Mononuclear cell (primary cell): ENCODE data around the gene RRP12. TPM values are rescaled to one million over a fixed set of nuclear protein-coding genes. Genes with fewer than 3 reads are reported as not detected.

Source experiments
- H3K27me3 ChIP-seq: 2 replicates; pipeline ENCODE4 v1.6.0; 2011; ENCODE audit warnings: low read length, control low read depth; ENCODE audit not compliant: insufficient read depth
- H3K4me1 ChIP-seq: 2 replicates; pipeline ENCODE4 v1.5.1; 2011; ENCODE audit warnings: mild to moderate bottlenecking, low read length, control low read depth; ENCODE audit not compliant: insufficient read depth
- H3K4me3 ChIP-seq: 2 replicates; pipeline ENCODE4 v1.5.1; 2011; ENCODE audit warnings: mild to moderate bottlenecking, low read length, moderate library complexity
- H3K9me3 ChIP-seq: 2 replicates; pipeline ENCODE4 v1.5.1; 2011; ENCODE audit warnings: low read depth, mild to moderate bottlenecking, control low read depth, low read length
- total RNA-seq: library from RNA; depleted of rRNA; stranded (reverse); fragments of >200 nt; gene quantifications from one replicate; pipeline ENCODE4 v1.2.3, GENCODE V29; 2012

The RRP12 gene
- 37.8 TPM for total RNA-seq

- no peaks in the 10 kb centered on the region for H3K9me3 ChIP-seq
- no peaks in the 10 kb centered on the region for H3K27me3 ChIP-seq
- H3K4me3 ChIP-seq = peak within 1 kb of the TSS; percentile 65
- H3K4me1 ChIP-seq = peaks cover 50% of the 10 kb centered on the region
Observed at GRCh38 chr10:97400665-97401454, at the start of gene RRP12. Gene RRP12, minus strand, starts transcription at chr10:97401340. Its CDS starts 109 bp downstream, at chr10:97401231.

- Histone ChIP-seq H3K4me3 (no peak overlapping the region), H3K27me3 (no peaks in the 10 kb centered on the region), H3K4me1 (peaks cover 11% of the 10 kb centered on the region), H3K9me3 (no peaks in the 10 kb centered on the region)
Observed at GRCh38 chr10:97450828-97451227, 49.7 kb upstream of the RRP12 start.

GRCh38 chr10:97445722-97446639 lies 44.8 kb upstream of the RRP12 start, which contains the start of the genes EXOSC1 and ZDHHC16:
Gene EXOSC1, minus strand, starts transcription at chr10:97446006. Its CDS starts 21 bp downstream, at chr10:97445985.
Gene ZDHHC16, plus strand, starts transcription at chr10:97446175. Its CDS starts 5,501 bp downstream, at chr10:97451676.
- H3K9me3 ChIP-seq = no peaks in the 10 kb centered on the region
- H3K27me3 ChIP-seq = no peaks in the 10 kb centered on the region
- H3K4me3 ChIP-seq = peak within 1 kb of the TSS; percentile 65
- peaks cover 22% of the 10 kb centered on the region for H3K4me1 ChIP-seq

GRCh38 chr10:97445357-97445721 lies 44.2 kb upstream of the RRP12 start:
- Histone ChIP-seq H3K27me3 (no peaks in the 10 kb centered on the region), H3K4me3 (peak overlapping the region; percentile 65), H3K4me1 (peaks cover 22% of the 10 kb centered on the region)

GRCh38 chr10:97444212-97444611 lies 43.1 kb upstream of the RRP12 start:
- Histone ChIP-seq H3K4me3 (no peak overlapping the region), H3K9me3 (no peaks in the 10 kb centered on the region), H3K27me3 (no peaks in the 10 kb centered on the region), H3K4me1 (peaks cover 22% of the 10 kb centered on the region)

More at GRCh38 chr10:97445357-97445721, 44.2 kb upstream of the RRP12 start:
- H3K9me3 ChIP-seq = no peaks in the 10 kb centered on the region

- no peaks in the 10 kb centered on the region for H3K9me3 ChIP-seq
- H3K27me3 ChIP-seq = no peaks in the 10 kb centered on the region
- no peak overlapping the region for H3K4me3 ChIP-seq
- H3K4me1 ChIP-seq = peaks cover 22% of the 10 kb centered on the region
Observed at GRCh38 chr10:97442277-97442676, 41.1 kb upstream of the RRP12 start.

- Histone ChIP-seq H3K4me3 (no peak overlapping the region), H3K4me1 (no peaks in the 10 kb centered on the region), H3K9me3 (no peaks in the 10 kb centered on the region), H3K27me3 (no peaks in the 10 kb centered on the region)
Observed at GRCh38 chr10:97435211-97435610, 34.1 kb upstream of the RRP12 start.

- Histone ChIP-seq H3K4me1 (no peaks in the 10 kb centered on the region), H3K4me3 (no peak overlapping the region), H3K27me3 (no peaks in the 10 kb centered on the region), H3K9me3 (no peaks in the 10 kb centered on the region)
Observed at GRCh38 chr10:97434557-97434956, 33.4 kb upstream of the RRP12 start.

GRCh38 chr10:97434055-97434454 lies 32.9 kb upstream of the RRP12 start:
- Histone ChIP-seq H3K4me1 (peaks cover 5% of the 10 kb centered on the region), H3K4me3 (no peak overlapping the region), H3K9me3 (no peaks in the 10 kb centered on the region), H3K27me3 (no peaks in the 10 kb centered on the region)

- Histone ChIP-seq H3K4me1 (peaks cover 51% of the 10 kb centered on the region), H3K27me3 (no peaks in the 10 kb centered on the region), H3K9me3 (no peaks in the 10 kb centered on the region), H3K4me3 (peak overlapping the region; percentile 93)
Observed at GRCh38 chr10:97428572-97428981, 27.4 kb upstream of the RRP12 start.

GRCh38 chr10:97427571-97428179 lies 26.5 kb upstream of the RRP12 start:
- Histone ChIP-seq H3K9me3 (no peaks in the 10 kb centered on the region), H3K4me3 (peak overlapping the region; percentile 93), H3K4me1 (peaks cover 60% of the 10 kb centered on the region), H3K27me3 (no peaks in the 10 kb centered on the region)

GRCh38 chr10:97426776-97427570 lies 25.8 kb upstream of the RRP12 start:
- peaks cover 66% of the 10 kb centered on the region for H3K4me1 ChIP-seq
- peak overlapping the region; percentile 93 for H3K4me3 ChIP-seq
- no peaks in the 10 kb centered on the region for H3K27me3 ChIP-seq
- no peaks in the 10 kb centered on the region for H3K9me3 ChIP-seq

GRCh38 chr10:97425964-97426775 lies 25.0 kb upstream of the RRP12 start, which contains the start of gene PGAM1:
Gene PGAM1, plus strand, starts transcription at chr10:97426191. Its CDS starts 117 bp downstream, at chr10:97426308.
- peak within 1 kb of the TSS; percentile 93 for H3K4me3 ChIP-seq
- no peaks in the 10 kb centered on the region for H3K9me3 ChIP-seq
- H3K4me1 ChIP-seq = peaks cover 74% of the 10 kb centered on the region
- no peaks in the 10 kb centered on the region for H3K27me3 ChIP-seq
